H9 (cell line): ENCODE results near the gene DYRK4. TPM values are rescaled to one million over a fixed set of nuclear protein-coding genes. Genes with fewer than 3 reads are reported as not detected.
A peak's percentile ranks its signal among the peaks of the same experiment; 100 is the strongest.

Experiments used
- DNase-seq: peaks from one replicate; pipeline ENCODE4 v3.0.0-alpha.2; 2017
- H2AFZ ChIP-seq: one replicate; pipeline ENCODE4 v1.6.1; 2013; ENCODE audit warnings: mild to moderate bottlenecking, low read length, control low read depth, moderate library complexity
- H2AK5ac ChIP-seq: 2 replicates; pipeline ENCODE4 v1.6.1; 2013; ENCODE audit warnings: low read length, control low read depth, mixed read lengths; ENCODE audit not compliant: insufficient read length
- H2BK120ac ChIP-seq: one replicate; pipeline ENCODE4 v1.6.1; 2013; ENCODE audit warnings: low read depth, mild to moderate bottlenecking, low read length, control low read depth, inconsistent platforms; ENCODE audit not compliant: poor library complexity, severe bottlenecking
- H2BK12ac ChIP-seq: 2 replicates; pipeline ENCODE4 v1.6.1; 2013; ENCODE audit warnings: low read length, control low read depth, mixed read lengths, low read depth; ENCODE audit not compliant: insufficient read length
- H2BK15ac ChIP-seq: 2 replicates; pipeline ENCODE4 v1.6.1; 2013; ENCODE audit warnings: low read depth, low read length, control low read depth
- H2BK20ac ChIP-seq: one replicate; pipeline ENCODE4 v1.6.1; 2013; ENCODE audit warnings: low read depth, mild to moderate bottlenecking, low read length, control low read depth, inconsistent platforms; ENCODE audit not compliant: poor library complexity, severe bottlenecking
- H2BK5ac ChIP-seq: 2 replicates; pipeline ENCODE4 v1.6.1; 2013; ENCODE audit warnings: low read length, control low read depth, mixed read lengths; ENCODE audit not compliant: insufficient read length
- H3K14ac ChIP-seq: 2 replicates; pipeline ENCODE4 v1.6.1; 2013; ENCODE audit warnings: low read length, control low read depth; ENCODE audit not compliant: insufficient read depth
- H3K18ac ChIP-seq: 2 replicates; pipeline ENCODE4 v1.6.1; 2013; ENCODE audit warnings: low read depth, mild to moderate bottlenecking, mixed read lengths, low read length, control low read depth; ENCODE audit not compliant: insufficient read length
- H3K23ac ChIP-seq: 2 replicates; pipeline ENCODE4 v1.6.1; 2013; ENCODE audit warnings: low read length, control low read depth, mixed read lengths, low read depth; ENCODE audit not compliant: insufficient read length
- H3K23me2 ChIP-seq: 2 replicates; pipeline ENCODE4 v1.6.1; 2013; ENCODE audit warnings: low read depth, mild to moderate bottlenecking, mixed read lengths, low read length, control low read depth; ENCODE audit not compliant: insufficient read length, poor library complexity, severe bottlenecking
- H3K27ac ChIP-seq: 2 replicates; pipeline ENCODE4 v1.5.1; 2013; ENCODE audit warnings: low read length, control low read depth, mixed read lengths, low read depth; ENCODE audit not compliant: insufficient read length
- H3K27me3 ChIP-seq: 2 replicates; pipeline ENCODE4 v1.6.1; 2013; ENCODE audit warnings: low read length, control low read depth, inconsistent platforms; ENCODE audit not compliant: insufficient read depth
- H3K4ac ChIP-seq: 2 replicates; pipeline ENCODE4 v1.6.1; 2013; ENCODE audit warnings: low read depth, mild to moderate bottlenecking, control low read depth, inconsistent platforms, low read length, moderate library complexity
- H3K4me1 ChIP-seq: 2 replicates; pipeline ENCODE4 v1.6.1; 2013; ENCODE audit warnings: low read length, control low read depth, inconsistent platforms; ENCODE audit not compliant: insufficient read depth
- H3K4me2 ChIP-seq: 2 replicates; pipeline ENCODE4 v1.6.1; 2013; ENCODE audit warnings: low read length, control low read depth, mixed read lengths; ENCODE audit not compliant: insufficient read length, insufficient read depth
- H3K56ac ChIP-seq: 2 replicates; pipeline ENCODE4 v1.6.1; 2013; ENCODE audit warnings: low read depth, mild to moderate bottlenecking, mixed read lengths, low read length, control low read depth; ENCODE audit not compliant: insufficient read length
- H3K79me1 ChIP-seq: 2 replicates; pipeline ENCODE4 v1.6.1; 2013; ENCODE audit warnings: low read depth, mild to moderate bottlenecking, moderate library complexity, low read length, control low read depth, inconsistent platforms; ENCODE audit not compliant: insufficient read depth, poor library complexity, severe bottlenecking
- H3K79me2 ChIP-seq: 2 replicates; pipeline ENCODE4 v1.6.1; 2013; ENCODE audit warnings: low read length, control low read depth, inconsistent platforms; ENCODE audit not compliant: insufficient read depth
- H3K9ac ChIP-seq: 2 replicates; pipeline ENCODE4 v1.6.1; 2013; ENCODE audit warnings: low read length, control low read depth, mixed read lengths; ENCODE audit not compliant: insufficient read length; ENCODE audit errors: extremely low read depth
- H3K9me3 ChIP-seq: one replicate; pipeline ENCODE4 v1.6.1; 2013; ENCODE audit warnings: low read depth, low read length, inconsistent platforms; ENCODE audit not compliant: control insufficient read depth
- H3T11ph ChIP-seq: one replicate; pipeline ENCODE4 v1.6.1; 2013; ENCODE audit warnings: mild to moderate bottlenecking, low read length, control low read depth, inconsistent platforms
- H4K20me1 ChIP-seq: one replicate; pipeline ENCODE4 v1.6.1; 2013; ENCODE audit not compliant: control insufficient read depth, insufficient read length, insufficient read depth
- H4K5ac ChIP-seq: 2 replicates; pipeline ENCODE4 v1.6.1; 2013; ENCODE audit warnings: low read depth, mild to moderate bottlenecking, mixed read lengths, low read length, control low read depth; ENCODE audit not compliant: insufficient read length
- H4K8ac ChIP-seq: replicated peaks from 2 replicates; pipeline ENCODE4 v1.6.1; 2013; ENCODE audit warnings: low read length, control low read depth, mixed read lengths, low read depth; ENCODE audit not compliant: insufficient read length
- H4K91ac ChIP-seq: 2 replicates; pipeline ENCODE4 v1.6.1; 2013; ENCODE audit warnings: low read depth, mild to moderate bottlenecking, moderate library complexity, mixed read lengths, low read length, control low read depth; ENCODE audit not compliant: insufficient read length
- H3K27ac Mint-ChIP-seq, 3 experiments: 2 replicates in 2 of 3; 3 replicates in 1 of 3; pipeline ENCODE4 v1.8.0; 2020 to 2021; ENCODE audit warnings: mixed read lengths in 3 of 3, mild to moderate bottlenecking in 1 of 3, moderate library complexity in 1 of 3
- H3K27me3 Mint-ChIP-seq: 2 replicates; pipeline ENCODE4 v1.8.0; 2021; ENCODE audit warnings: low read depth, mild to moderate bottlenecking, moderate library complexity, mixed read lengths
- H3K36me3 Mint-ChIP-seq, 3 experiments: 2 replicates in 2 of 3; 3 replicates in 1 of 3; pipeline ENCODE4 v1.8.0; 2020 to 2021; ENCODE audit warnings: low read depth in 3 of 3, mixed read lengths in 3 of 3; ENCODE audit not compliant: insufficient read depth in 1 of 3
- H3K4me1 Mint-ChIP-seq, 2 experiments: 2 replicates each; pipeline ENCODE4 v1.8.0; 2020; ENCODE audit warnings: mixed read lengths in 2 of 2
- H3K4me3 Mint-ChIP-seq, 2 experiments: 2 replicates in 1 of 2; 3 replicates in 1 of 2; pipeline ENCODE4 v1.8.0; 2020 to 2021; ENCODE audit warnings: mild to moderate bottlenecking in 2 of 2, mixed read lengths in 2 of 2, moderate library complexity in 1 of 2
- H3K9me3 Mint-ChIP-seq, 2 experiments: 2 replicates in 1 of 2; 3 replicates in 1 of 2; pipeline ENCODE4 v1.8.0; 2020; ENCODE audit warnings: mild to moderate bottlenecking in 2 of 2, mixed read lengths in 2 of 2, moderate library complexity in 1 of 2
- CTCF ChIP-seq: fragments of 200-600 bp; sonication (generic); conservative IDR thresholded peaks from 3 replicates; pipeline ENCODE4 v1.8.0; 2021; ENCODE audit warnings: antibody characterized with exemption, mild to moderate bottlenecking
- WGBS: extraction: QIAGEN DNeasy Blood & Tissue Kit; methylation state at CpG from one replicate; pipeline ENCODE4 v1.1.7; 2013; ENCODE audit warnings: missing lambda C conversion rate, low lambda C conversion rate, mixed read lengths; ENCODE audit not compliant: insufficient read length; ENCODE audit errors: extremely low coverage; 5-methylcytosine and 5-hydroxymethylcytosine counted together
- total RNA-seq: library from RNA; stranded (reverse); gene quantifications from 2 replicates; pipeline ENCODE4 v1.2.1, GENCODE V29; 2021

Gene DYRK4
- total RNA-seq, 1 experiment from 2014 or later: 15.5 TPM

- no peak overlapping the region for H3T11ph ChIP-seq
- H3K27ac ChIP-seq: no peak overlapping the region
- no peak overlapping the region for H3K4ac ChIP-seq
- H4K91ac ChIP-seq: no peak overlapping the region
- peaks cover 10% of the 10 kb centered on the region for H3K27me3 Mint-ChIP-seq
- H2AFZ ChIP-seq: no peak overlapping the region
- no peak overlapping the region for H3K4me2 ChIP-seq
- H3K36me3 Mint-ChIP-seq: no peaks in the 10 kb centered on the region
- H2BK20ac ChIP-seq: no peak overlapping the region
- H2BK120ac ChIP-seq: no peak overlapping the region
- no peak overlapping the region for H3K27ac Mint-ChIP-seq
- no peaks in the 10 kb centered on the region for H3K9me3 Mint-ChIP-seq
- no peak overlapping the region for H4K5ac ChIP-seq
- no CpG with 5 or more reads among the region's 8 CpGs for WGBS
- no peak overlapping the region for H4K8ac ChIP-seq
- no peaks in the 10 kb centered on the region for H3K9me3 ChIP-seq
- H3K56ac ChIP-seq: no peak overlapping the region
- no peak overlapping the region for H3K23ac ChIP-seq
- H4K20me1 ChIP-seq: no peaks in the 10 kb centered on the region
- H3K27me3 ChIP-seq: no peaks in the 10 kb centered on the region
- no peak overlapping the region for H3K14ac ChIP-seq
- H3K4me3 Mint-ChIP-seq: no peak overlapping the region
- no peak overlapping the region for H3K18ac ChIP-seq
- H2BK15ac ChIP-seq: no peak overlapping the region
- H3K4me1 ChIP-seq: no peaks in the 10 kb centered on the region; the same call in 1 of the 2 replicates
- H3K79me2 ChIP-seq: no peaks in the 10 kb centered on the region
- H3K79me1 ChIP-seq: no peaks in the 10 kb centered on the region
- peak; percentile 59; the same call in 2 of the 3 replicates for TF ChIP-seq CTCF
- no peak overlapping the region for H2AK5ac ChIP-seq
- H3K4me1 Mint-ChIP-seq: peaks cover 20 to 25% of the 10 kb centered on the region in 2 experiments
- no peak overlapping the region for H3K9ac ChIP-seq
- H2BK5ac ChIP-seq: no peak overlapping the region
- DNase-seq: no peak
- no peaks in the 10 kb centered on the region for H3K23me2 ChIP-seq
- H2BK12ac ChIP-seq: no peak overlapping the region
Observed at GRCh38 chr12:4579305-4580102, 17.5 kb downstream of the DYRK4 start.
